ENCODE results near the gene COL15A1. TPM values are rescaled to one million over a fixed set of nuclear protein-coding genes. Genes with fewer than 3 reads are reported as not detected.
A peak's percentile ranks its signal among the peaks of the same experiment; 100 is the strongest.

Gene COL15A1
- total RNA-seq, 4 donors from 2014 or later = 4.0 to 7.8 (median 6.8) TPM

DNA sequence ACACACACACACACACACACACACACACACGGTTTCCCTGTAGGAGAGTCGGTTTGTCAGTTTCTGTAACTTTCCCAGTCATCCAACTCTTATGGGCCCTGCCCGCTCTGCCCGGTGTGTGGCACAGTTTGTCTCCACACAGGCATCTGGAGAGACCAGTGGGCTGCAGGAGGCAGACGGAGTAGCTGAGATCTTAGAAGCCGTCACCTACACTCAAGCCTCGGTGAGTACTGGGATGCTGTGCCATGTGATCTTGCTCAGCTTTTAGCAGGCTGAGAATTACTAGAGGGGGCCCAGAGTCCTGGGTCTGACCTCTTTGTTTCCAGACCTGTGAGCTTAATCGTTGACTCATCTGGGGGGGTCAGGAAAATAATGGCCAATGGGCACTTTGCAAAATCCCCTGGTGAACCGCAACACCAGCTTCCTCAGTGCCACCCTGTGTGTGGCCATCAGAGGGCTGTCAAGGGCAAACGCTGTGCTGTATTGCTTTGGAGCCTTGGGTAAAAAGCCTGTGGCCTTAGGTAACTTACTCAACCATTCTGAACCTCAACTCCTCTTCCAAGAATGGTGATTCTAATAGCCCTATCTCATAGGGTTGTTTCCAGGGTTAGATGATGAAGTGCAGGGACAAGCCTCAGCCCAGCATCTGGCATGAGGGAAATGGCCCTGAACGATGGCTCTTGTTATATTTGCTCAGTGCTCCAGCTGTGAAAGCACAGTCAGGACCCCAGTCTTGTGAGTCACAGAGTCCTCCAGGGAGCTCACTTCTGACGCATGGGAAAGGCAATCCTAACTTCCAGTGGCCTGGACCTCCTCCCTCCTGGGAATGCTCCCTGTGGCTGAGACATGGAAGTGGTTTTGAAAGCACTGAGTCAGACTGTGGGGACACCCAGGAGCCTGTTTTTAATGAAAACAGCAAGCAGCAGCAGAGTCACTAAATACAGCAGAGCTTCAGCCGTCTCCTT, 45.6 kb downstream of the COL15A1 start:
- ATAC-seq = peak; percentile 86 to 89
- Histone ChIP-seq H3K9me3 (no peaks in the 10 kb centered on the region), H3K36me3 (no peaks in the 10 kb centered on the region), H3K4me3 (no peak overlapping the region), H3K27me3 (no peaks in the 10 kb centered on the region), H3K27ac (peak overlapping the region; percentile 57 to 76 (median 70)), H3K4me1 (peaks cover 25 to 31% of the 10 kb centered on the region in 2 donors)
- intact Hi-C loops (cut with DNase I; ENCODE audit: low total_unique reads) (no loop called here), in situ Hi-C loops (cut with MboI; ENCODE audit: low sequenced_read_pairs in 4 of 4) (loop anchor here in 1 of 4 donors (25.0 kb wide), 1 partner anchor 148 kb away; no protein-coding TSS in a partner anchor)
- peak; percentile 69 to 88 for DNase-seq
- TF ChIP-seq, protein P1, sequence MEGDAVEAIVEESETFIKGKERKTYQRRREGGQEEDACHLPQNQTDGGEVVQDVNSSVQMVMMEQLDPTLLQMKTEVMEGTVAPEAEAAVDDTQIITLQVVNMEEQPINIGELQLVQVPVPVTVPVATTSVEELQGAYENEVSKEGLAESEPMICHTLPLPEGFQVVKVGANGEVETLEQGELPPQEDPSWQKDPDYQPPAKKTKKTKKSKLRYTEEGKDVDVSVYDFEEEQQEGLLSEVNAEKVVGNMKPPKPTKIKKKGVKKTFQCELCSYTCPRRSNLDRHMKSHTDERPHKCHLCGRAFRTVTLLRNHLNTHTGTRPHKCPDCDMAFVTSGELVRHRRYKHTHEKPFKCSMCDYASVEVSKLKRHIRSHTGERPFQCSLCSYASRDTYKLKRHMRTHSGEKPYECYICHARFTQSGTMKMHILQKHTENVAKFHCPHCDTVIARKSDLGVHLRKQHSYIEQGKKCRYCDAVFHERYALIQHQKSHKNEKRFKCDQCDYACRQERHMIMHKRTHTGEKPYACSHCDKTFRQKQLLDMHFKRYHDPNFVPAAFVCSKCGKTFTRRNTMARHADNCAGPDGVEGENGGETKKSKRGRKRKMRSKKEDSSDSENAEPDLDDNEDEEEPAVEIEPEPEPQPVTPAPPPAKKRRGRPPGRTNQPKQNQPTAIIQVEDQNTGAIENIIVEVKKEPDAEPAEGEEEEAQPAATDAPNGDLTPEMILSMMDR (IDR thresholded peaks at IDR 0.05 in 4 of 5, conservative IDR thresholded peaks at IDR 0.05 in 1 of 5) = no peak
- no peak for TF ChIP-seq POLR2A (IDR thresholded peaks at IDR 0.05)

DNA sequence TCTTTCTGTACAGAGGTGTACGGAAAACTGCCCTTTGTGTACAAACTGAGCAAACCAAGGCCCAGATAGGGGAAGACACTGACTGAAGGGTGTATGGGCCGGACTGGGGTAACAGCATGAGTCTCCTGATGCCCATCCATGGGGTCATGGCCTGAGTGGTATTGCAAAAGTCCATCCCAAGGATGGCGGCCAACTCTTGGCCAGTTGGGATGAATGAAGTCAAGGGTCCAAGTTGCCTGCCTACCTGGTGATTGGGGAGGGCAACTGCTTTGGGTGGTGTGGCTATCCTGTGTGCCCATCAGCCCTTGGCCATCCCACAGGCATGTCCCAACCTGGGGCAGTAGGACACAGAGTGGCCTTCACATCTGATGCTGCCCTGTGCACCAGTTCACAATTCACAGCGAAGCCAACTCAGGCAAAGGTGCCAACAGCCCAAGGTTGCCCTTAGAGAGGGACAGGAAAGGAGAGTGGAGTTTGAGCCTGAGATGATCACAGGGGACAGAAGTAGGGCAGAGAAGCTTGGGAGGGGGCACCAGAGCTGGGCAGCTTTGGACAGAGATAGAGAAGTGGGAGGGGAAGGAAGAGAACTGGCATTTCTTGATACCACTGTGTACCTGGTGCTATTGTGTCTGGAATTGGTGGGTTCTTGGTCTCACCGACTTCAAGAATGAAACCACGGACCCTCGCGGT, 46.6 kb downstream of the COL15A1 start:
- DNase-seq (no peak), ATAC-seq (no peak)
- H3K36me3 ChIP-seq = no peaks in the 10 kb centered on the region
- in situ Hi-C loops (cut with MboI; ENCODE audit: low sequenced_read_pairs in 4 of 4) (loop anchor here in 3 of 4 donors (10.0 to 25.0 kb wide), 5 partner anchors 126 to 154 kb away; no protein-coding TSS in a partner anchor), intact Hi-C loops (cut with DNase I; ENCODE audit: low total_unique reads) (no loop called here)
- H3K4me1 ChIP-seq = peaks cover 25 to 31% of the 10 kb centered on the region in 2 donors
- peak overlapping the region; percentile 11 to 61 (median 46) for H3K27ac ChIP-seq
- no peak overlapping the region for H3K4me3 ChIP-seq
- no peaks in the 10 kb centered on the region for H3K9me3 ChIP-seq
- no peaks in the 10 kb centered on the region for H3K27me3 ChIP-seq
- TF ChIP-seq, protein P1 (IDR thresholded peaks at IDR 0.05 in 4 of 5, conservative IDR thresholded peaks at IDR 0.05 in 1 of 5) = no peak
- TF ChIP-seq POLR2A (IDR thresholded peaks at IDR 0.05) = no peak

DNA sequence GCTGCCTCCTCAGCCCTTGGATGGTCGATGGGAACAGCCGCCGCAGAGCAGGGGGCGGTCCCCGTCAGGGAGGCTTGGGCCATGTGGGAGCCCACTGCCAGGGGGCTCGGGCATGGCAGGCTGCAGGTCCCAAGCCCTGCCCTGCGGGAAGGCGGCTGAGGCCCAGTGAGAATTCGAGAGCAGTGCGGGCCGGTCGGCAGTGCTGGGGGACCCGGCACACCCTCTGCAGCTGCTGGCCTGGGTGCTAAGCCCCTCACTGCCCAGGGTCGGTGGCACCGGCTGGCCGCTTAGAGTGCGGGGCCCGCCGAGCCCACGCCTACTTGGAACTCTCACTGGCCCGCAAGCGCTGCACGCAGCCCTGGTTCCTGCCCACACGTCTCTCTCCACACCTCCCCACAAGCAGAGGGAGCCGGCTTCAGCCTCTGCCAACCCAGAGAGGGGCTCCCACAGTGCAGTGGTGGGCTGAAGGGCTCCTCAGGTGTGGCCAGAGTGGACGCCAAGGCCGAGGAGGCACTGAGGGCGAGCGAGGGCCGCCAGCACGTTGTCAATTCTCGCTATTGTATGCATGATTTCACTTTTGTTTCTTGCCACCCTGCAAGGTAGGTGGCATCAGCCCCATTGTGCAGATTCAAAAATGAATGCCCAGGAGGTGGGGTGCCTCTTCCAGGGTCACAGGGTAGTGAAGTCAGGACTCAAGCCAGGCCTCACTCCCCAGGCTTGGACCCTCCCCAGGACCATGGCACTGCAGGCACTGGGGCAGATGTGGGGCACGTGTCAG, 48.6 kb downstream of the COL15A1 start:
- Histone ChIP-seq H3K27ac (no peak overlapping the region), H3K4me1 (peaks cover 19 to 27% of the 10 kb centered on the region in 2 donors), H3K27me3 (no peaks in the 10 kb centered on the region), H3K4me3 (no peak overlapping the region), H3K36me3 (no peaks in the 10 kb centered on the region), H3K9me3 (no peaks in the 10 kb centered on the region)
- intact Hi-C loops (cut with DNase I; ENCODE audit: low total_unique reads) = no loop called here
- no peak for ATAC-seq
- DNase-seq = no peak
- in situ Hi-C loops (cut with MboI; ENCODE audit: low sequenced_read_pairs in 4 of 4) = loop anchor here in 3 of 4 donors (10.0 to 25.0 kb wide), 5 partner anchors 127 to 153 kb away; no protein-coding TSS in a partner anchor
- TF ChIP-seq, protein P1 (IDR thresholded peaks at IDR 0.05 in 4 of 5, conservative IDR thresholded peaks at IDR 0.05 in 1 of 5) = no peak
- TF ChIP-seq POLR2A (IDR thresholded peaks at IDR 0.05) = no peak

DNA sequence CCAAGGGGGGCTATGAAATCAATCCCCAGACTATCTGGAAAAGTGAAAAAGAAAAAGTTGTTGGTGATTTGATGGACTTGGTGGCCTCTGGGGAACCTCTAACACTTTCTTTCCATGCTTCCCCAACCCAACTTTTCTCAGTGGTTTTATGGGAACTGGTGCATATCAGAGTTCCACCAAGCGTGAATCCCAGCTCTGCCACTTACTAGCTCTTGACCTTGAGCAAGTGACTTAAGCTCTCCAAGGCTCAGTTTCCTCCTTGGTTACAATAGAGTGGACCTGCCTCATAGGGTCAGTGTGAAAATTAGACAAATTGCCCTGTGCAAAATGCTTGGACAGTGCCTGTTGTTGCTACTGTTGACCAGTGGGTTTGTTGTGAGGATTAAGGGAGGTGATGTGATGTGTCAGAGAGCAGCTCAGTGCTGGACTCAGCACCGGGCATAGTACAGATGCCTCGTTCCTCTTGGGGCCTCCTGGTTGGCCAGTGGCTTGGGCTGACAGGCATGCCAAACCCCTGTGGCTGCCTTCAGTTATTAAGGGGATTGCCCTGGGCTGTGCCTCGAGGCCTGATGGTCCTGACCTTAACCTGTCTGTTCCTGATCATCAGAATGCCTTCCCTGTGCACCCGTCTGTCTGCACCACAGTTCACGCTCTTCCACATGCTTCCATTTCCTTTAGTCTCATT, 49.3 kb downstream of the COL15A1 start:
- Histone ChIP-seq H3K27me3 (no peaks in the 10 kb centered on the region), H3K27ac (no peak overlapping the region), H3K36me3 (no peaks in the 10 kb centered on the region), H3K9me3 (no peaks in the 10 kb centered on the region), H3K4me1 (peaks cover 12 to 20% of the 10 kb centered on the region in 2 donors), H3K4me3 (no peak overlapping the region)
- intact Hi-C loops (cut with DNase I; ENCODE audit: low total_unique reads) = no loop called here
- no peak for ATAC-seq
- in situ Hi-C loops (cut with MboI; ENCODE audit: low sequenced_read_pairs in 4 of 4) = loop anchor here in 3 of 4 donors (10.0 to 25.0 kb wide), 5 partner anchors 128 to 152 kb away; no protein-coding TSS in a partner anchor
- TF ChIP-seq, protein P1 (IDR thresholded peaks at IDR 0.05 in 4 of 5, conservative IDR thresholded peaks at IDR 0.05 in 1 of 5) = no peak
- no peak for TF ChIP-seq POLR2A (IDR thresholded peaks at IDR 0.05)
- DNase-seq = no peak

Measured in gastrocnemius medialis (tissue), 4 donors.